ENCODE results near the gene ZC3H18.

GRCh38 chr16:88618182-88618955 is 48.2 kb downstream of the ZC3H18 start:
- TF ChIP-seq POLR2A (IDR thresholded peaks at IDR 0.05), result no peak
- TF ChIP-seq, protein P1, sequence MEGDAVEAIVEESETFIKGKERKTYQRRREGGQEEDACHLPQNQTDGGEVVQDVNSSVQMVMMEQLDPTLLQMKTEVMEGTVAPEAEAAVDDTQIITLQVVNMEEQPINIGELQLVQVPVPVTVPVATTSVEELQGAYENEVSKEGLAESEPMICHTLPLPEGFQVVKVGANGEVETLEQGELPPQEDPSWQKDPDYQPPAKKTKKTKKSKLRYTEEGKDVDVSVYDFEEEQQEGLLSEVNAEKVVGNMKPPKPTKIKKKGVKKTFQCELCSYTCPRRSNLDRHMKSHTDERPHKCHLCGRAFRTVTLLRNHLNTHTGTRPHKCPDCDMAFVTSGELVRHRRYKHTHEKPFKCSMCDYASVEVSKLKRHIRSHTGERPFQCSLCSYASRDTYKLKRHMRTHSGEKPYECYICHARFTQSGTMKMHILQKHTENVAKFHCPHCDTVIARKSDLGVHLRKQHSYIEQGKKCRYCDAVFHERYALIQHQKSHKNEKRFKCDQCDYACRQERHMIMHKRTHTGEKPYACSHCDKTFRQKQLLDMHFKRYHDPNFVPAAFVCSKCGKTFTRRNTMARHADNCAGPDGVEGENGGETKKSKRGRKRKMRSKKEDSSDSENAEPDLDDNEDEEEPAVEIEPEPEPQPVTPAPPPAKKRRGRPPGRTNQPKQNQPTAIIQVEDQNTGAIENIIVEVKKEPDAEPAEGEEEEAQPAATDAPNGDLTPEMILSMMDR (IDR thresholded peaks at IDR 0.05), result no peak
- TF ChIP-seq EP300 (IDR thresholded peaks at IDR 0.05), result no peak
